Measurements from ENCODE around the gene VSTM2B. TPM values are rescaled to one million over a fixed set of nuclear protein-coding genes. Genes with fewer than 3 reads are reported as not detected.

VSTM2B gene
- total RNA-seq, 1 experiment from 2014 or later = 0.31 TPM

DNA sequence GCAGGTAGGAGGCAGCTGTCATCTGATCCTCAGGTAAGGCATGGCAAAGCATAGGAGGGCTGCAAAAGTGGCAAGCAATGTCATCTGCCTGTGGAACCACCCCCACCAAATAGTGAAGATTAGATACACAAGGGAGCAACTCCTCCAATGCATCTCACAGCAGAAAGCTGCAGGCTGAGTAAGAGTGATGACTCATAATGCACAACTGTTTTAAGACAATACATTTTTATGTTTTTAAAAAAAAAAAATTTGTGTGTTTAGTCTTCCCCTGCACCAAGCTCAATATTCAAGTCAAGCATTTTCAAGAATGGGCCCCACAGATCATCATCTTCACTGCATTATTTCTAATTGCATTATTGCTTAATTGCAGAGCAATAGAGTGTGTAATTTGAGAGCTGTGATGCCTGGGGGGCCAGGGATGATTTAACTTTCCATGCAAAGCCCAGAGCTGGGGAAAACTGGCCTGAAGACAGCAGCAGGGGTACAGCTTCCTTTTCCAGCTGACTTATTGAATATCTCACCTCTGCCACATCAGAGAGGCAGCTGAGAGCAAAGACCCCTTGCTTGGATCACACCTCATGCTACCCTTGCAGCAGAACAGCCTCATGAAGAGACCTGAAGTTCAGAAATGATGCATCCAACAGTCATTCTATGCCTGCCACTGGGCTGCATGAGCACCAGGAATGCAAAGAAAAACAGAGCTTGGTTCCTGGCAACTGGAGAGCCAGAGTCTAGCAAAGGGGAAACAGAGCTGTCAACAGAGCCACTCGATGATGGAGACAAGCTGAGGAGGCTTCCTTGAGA, 57.6 kb downstream of the VSTM2B start:
- H4K91ac ChIP-seq (ENCODE audit: insufficient read length, low read depth, low read length) = no peak overlapping the region
- Mint-ChIP-seq H3K27me3 (ENCODE audit: low read depth) (peaks cover 66% of the 10 kb centered on the region), H3K4me3 (no peak overlapping the region), H3K36me3 (ENCODE audit: insufficient read depth in 1 of 3, low read depth in 3 of 3) (no peaks in the 10 kb centered on the region), H3K9me3 (no peaks in the 10 kb centered on the region; a peak in 1 of 5 replicates), H3K4me1 (peaks cover 0 to 2% of the 10 kb centered on the region in 2 experiments; a peak in 1 of 4 replicates), H3K27ac (no peak overlapping the region)
- no peak overlapping the region for H4K8ac ChIP-seq (replicated peaks; ENCODE audit: insufficient read length, low read depth, low read length)
- H3K9ac ChIP-seq (ENCODE audit: extremely low read depth, insufficient read length, low read length) = no peak overlapping the region
- no peaks in the 10 kb centered on the region for H4K20me1 ChIP-seq (ENCODE audit: control insufficient read depth, insufficient read depth, insufficient read length)
- TF ChIP-seq, protein P1, sequence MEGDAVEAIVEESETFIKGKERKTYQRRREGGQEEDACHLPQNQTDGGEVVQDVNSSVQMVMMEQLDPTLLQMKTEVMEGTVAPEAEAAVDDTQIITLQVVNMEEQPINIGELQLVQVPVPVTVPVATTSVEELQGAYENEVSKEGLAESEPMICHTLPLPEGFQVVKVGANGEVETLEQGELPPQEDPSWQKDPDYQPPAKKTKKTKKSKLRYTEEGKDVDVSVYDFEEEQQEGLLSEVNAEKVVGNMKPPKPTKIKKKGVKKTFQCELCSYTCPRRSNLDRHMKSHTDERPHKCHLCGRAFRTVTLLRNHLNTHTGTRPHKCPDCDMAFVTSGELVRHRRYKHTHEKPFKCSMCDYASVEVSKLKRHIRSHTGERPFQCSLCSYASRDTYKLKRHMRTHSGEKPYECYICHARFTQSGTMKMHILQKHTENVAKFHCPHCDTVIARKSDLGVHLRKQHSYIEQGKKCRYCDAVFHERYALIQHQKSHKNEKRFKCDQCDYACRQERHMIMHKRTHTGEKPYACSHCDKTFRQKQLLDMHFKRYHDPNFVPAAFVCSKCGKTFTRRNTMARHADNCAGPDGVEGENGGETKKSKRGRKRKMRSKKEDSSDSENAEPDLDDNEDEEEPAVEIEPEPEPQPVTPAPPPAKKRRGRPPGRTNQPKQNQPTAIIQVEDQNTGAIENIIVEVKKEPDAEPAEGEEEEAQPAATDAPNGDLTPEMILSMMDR (conservative IDR thresholded peaks at IDR 0.05) = no peak
- no peak overlapping the region for H2BK120ac ChIP-seq (ENCODE audit: low read depth, low read length, poor library complexity, severe bottlenecking)
- no peak for DNase-seq
- no peak overlapping the region for H2BK20ac ChIP-seq (ENCODE audit: low read depth, low read length, poor library complexity, severe bottlenecking)
- H3K4ac ChIP-seq (ENCODE audit: low read depth, low read length) = no peak overlapping the region
- no CpG with 5 or more reads among the region's 1 CpG for WGBS (ENCODE audit: extremely low coverage, insufficient read length, low lambda C conversion rate)
- H3K4me2 ChIP-seq (ENCODE audit: insufficient read depth, insufficient read length, low read length) = no peak overlapping the region
- H2AFZ ChIP-seq (ENCODE audit: low read length) = no peak overlapping the region
- no peaks in the 10 kb centered on the region for H3K79me2 ChIP-seq (ENCODE audit: insufficient read depth, low read length)
- no peak overlapping the region for H2BK15ac ChIP-seq (ENCODE audit: low read depth, low read length)
- no peak overlapping the region for H3K14ac ChIP-seq (ENCODE audit: insufficient read depth, low read length)
- H3K79me1 ChIP-seq (ENCODE audit: insufficient read depth, low read depth, low read length, poor library complexity, severe bottlenecking) = no peaks in the 10 kb centered on the region
- no peak overlapping the region for H2BK12ac ChIP-seq (ENCODE audit: insufficient read length, low read depth, low read length)
- no peaks in the 10 kb centered on the region for H3K4me1 ChIP-seq (ENCODE audit: insufficient read depth, low read length)
- no peak overlapping the region for H3K56ac ChIP-seq (ENCODE audit: insufficient read length, low read depth, low read length)
- H2AK5ac ChIP-seq (ENCODE audit: insufficient read length, low read length) = no peak overlapping the region
- H3K23ac ChIP-seq (ENCODE audit: insufficient read length, low read depth, low read length) = no peak overlapping the region
- no peaks in the 10 kb centered on the region for H3K23me2 ChIP-seq (ENCODE audit: insufficient read length, low read depth, low read length, poor library complexity, severe bottlenecking)
- H2BK5ac ChIP-seq (ENCODE audit: insufficient read length, low read length) = no peak overlapping the region
- H3K18ac ChIP-seq (ENCODE audit: insufficient read length, low read depth, low read length) = no peak overlapping the region
- H3T11ph ChIP-seq (ENCODE audit: low read length) = no peak overlapping the region
- no peak overlapping the region for H3K27ac ChIP-seq (ENCODE audit: insufficient read length, low read depth, low read length)
- no peak overlapping the region for H4K5ac ChIP-seq (ENCODE audit: insufficient read length, low read depth, low read length)
- no peaks in the 10 kb centered on the region for H3K27me3 ChIP-seq (ENCODE audit: insufficient read depth, low read length)
- H3K9me3 ChIP-seq (ENCODE audit: control insufficient read depth, low read depth, low read length) = no peaks in the 10 kb centered on the region
